Heart right ventricle (tissue), 16 donors: Measurements from ENCODE around the gene CPD. TPM values are rescaled to one million over a fixed set of nuclear protein-coding genes. Genes with fewer than 3 reads are reported as not detected.

Experiments
- ATAC-seq, 8 donors: fragments of 200-7000 bp; cut with Tn5 transposase; one replicate each; pipeline ENCODE4 v1.9.1; 2020; ENCODE audit warnings: mild to moderate bottlenecking in 8 of 8, moderate library complexity in 8 of 8, moderate number of reproducible peaks in 1 of 8
- DNase-seq, 2 donors: peaks; one replicate each; pipeline ENCODE4 v3.0.0-alpha.2; 2020
- H3K27ac ChIP-seq, 10 donors: fragments of 200-600 bp; sonication (generic) in 2 of 10; one replicate each; pipeline versions ENCODE4 v1.5.0 to v1.8.0; 2020 to 2022; ENCODE audit warnings: mild to moderate bottlenecking in 3 of 10
- H3K27me3 ChIP-seq, 7 donors: fragments of 200-600 bp; one replicate each; pipeline ENCODE4 v1.8.0; 2021 to 2022; ENCODE audit warnings: mild to moderate bottlenecking in 2 of 7
- H3K36me3 ChIP-seq, 9 donors: fragments of 200-600 bp; sonication (generic) in 1 of 9; one replicate each; pipeline versions ENCODE4 v1.5.0 to v1.8.0; 2020 to 2022; ENCODE audit warnings: mild to moderate bottlenecking in 2 of 9
- H3K4me1 ChIP-seq, 9 donors: fragments of 200-600 bp; sonication (generic) in 1 of 9; one replicate each; pipeline versions ENCODE4 v1.5.0 to v1.8.0; 2020 to 2022; ENCODE audit warnings: mild to moderate bottlenecking in 4 of 9
- H3K4me3 ChIP-seq, 10 donors: fragments of 200-600 bp; sonication (generic) in 2 of 10; one replicate each; pipeline versions ENCODE4 v1.5.0 to v1.8.0; 2020 to 2022; ENCODE audit warnings: mild to moderate bottlenecking in 7 of 10, moderate library complexity in 2 of 10
- H3K9me3 ChIP-seq, 11 donors: fragments of 200-600 bp in 10 of 11; sonication (generic) in 2 of 11; one replicate each; pipeline versions ENCODE4 v1.5.0 to v1.8.0; 2013 to 2022; ENCODE audit warnings: mild to moderate bottlenecking in 2 of 11, control low read depth in 1 of 11, moderate library complexity in 1 of 11
- CTCF ChIP-seq, 9 donors: fragments of 200-600 bp; sonication (generic) in 2 of 9; IDR thresholded peaks; one replicate each; pipeline versions ENCODE4 v1.5.0 to v1.8.0; 2021 to 2022; ENCODE audit warnings: antibody characterized with exemption in 9 of 9, mild to moderate bottlenecking in 5 of 9, moderate library complexity in 1 of 9
- whole genome bisulfite sequencing, 2 donors: extraction: QIAGEN DNeasy Blood & Tissue Kit; methylation state at CpG; one replicate each; pipeline ENCODE4 v1.1.7; 2013; ENCODE audit warnings: inconsistent platforms in 1 of 2; 5-methylcytosine and 5-hydroxymethylcytosine counted together
- intact Hi-C, 10 donors: fragments of 100-400 bp; cut with DNase I; formaldehyde crosslinking; loops; one replicate each; pipeline versions ENCODE4 v1.11.1 to v1.14.2; 2022
- polyA plus RNA-seq, 2 donors: library from polyadenylated mRNA; stranded (reverse); fragments of 200-250 nt; gene quantifications; one replicate each; pipeline ENCODE4 v1.2.3, GENCODE V29; 2013
- total RNA-seq, 10 donors: library from RNA; stranded (reverse); fragmentation: NEBNext Ultra II Directional in 3 of 10; extraction: Animal tissue kit (Norgen Biotek cat#: 25700) in 3 of 10; gene quantifications; one replicate each; pipeline versions ENCODE4 v1.2.1 to v1.2.4, GENCODE V29; 2021 to 2023
- donor health status: Arrhythmogenic right ventricular cardiomyopathy.
- donor health status: ischemic (EF 13 %, LVEDD 7.1; RV severe dilation, severe dysfunction).
- donor health status: healthy with polysubstance abuse.
- donor health status: DM: no; HTN: yes; CAD: no.
- donor health status: DM: no; HTN: no; CAD: no.
- donor health status: ischemic (EF 25% LVEDD 6.9; RV normal size, moderate dysfunction).
- donor health status: ischemic (EF 25% LVEDD 5.7; RV mildly dilated, moderate dysfunction).
- donor health status: healthy.
- donor health status: DM: yes; HTN: yes; CAD: no.
- donor health status: Ischemic cardiomyopathy.
- donor health status: ischemic (EF 35%, LVEDD 5.7; RV mildly dilated, moderate dysfunction).
- donor health status: nonischemic (EF 11% LVEDD 7.7; RV severe dilation, severe dysfunction).
- donor health status: DM: yes; HTN: yes; CAD: no.
- donor health status: PGD.
- donor health status: ischemic (EF 29% LVEDD 5.4; RV normal size, mild dysfunction).
- donor health status: nonischemic (EF 23%, LVEDD 6.1; RV moderate dilation, normal function).

CPD gene
- total and polyA plus RNA-seq, 12 donors: 4.2 to 44.0 (median 22.6) TPM

- Histone ChIP-seq H3K4me1 (no peaks in the 10 kb centered on the region), H3K9me3 (no peaks in the 10 kb centered on the region), H3K27me3 (no peaks in the 10 kb centered on the region), H3K27ac (no peak overlapping the region), H3K36me3 (peaks cover 0 to 72% (median 20%) of the 10 kb centered on the region in 9 donors), H3K4me3 (no peak overlapping the region)
- ATAC-seq (no peak), DNase-seq (no peak)
- no peak for TF ChIP-seq CTCF (IDR thresholded peaks at IDR 0.05)
- intact Hi-C loops: no loop called here
Observed at GRCh38 chr17:30422171-30422570, 43.4 kb downstream of the CPD start.

GRCh38 chr17:30424471-30424870, 45.7 kb downstream of the CPD start:
- peaks cover 0 to 91% (median 20%) of the 10 kb centered on the region in 9 donors for H3K36me3 ChIP-seq
- no peak overlapping the region for H3K4me3 ChIP-seq
- peaks cover 0 to 11% (median 0%) of the 10 kb centered on the region in 9 donors for H3K4me1 ChIP-seq
- 98 to 99% methylated on average over 2 of the region's 2 CpGs for whole genome bisulfite sequencing, 2 donors
- ATAC-seq (no peak), DNase-seq (no peak)
- no peaks in the 10 kb centered on the region for H3K27me3 ChIP-seq
- no peak for TF ChIP-seq CTCF (IDR thresholded peaks at IDR 0.05)
- H3K9me3 ChIP-seq: no peaks in the 10 kb centered on the region
- no peak overlapping the region for H3K27ac ChIP-seq
- intact Hi-C loops: no loop called here

- no peaks in the 10 kb centered on the region for H3K9me3 ChIP-seq
- DNase-seq (no peak), ATAC-seq (no peak)
- peaks cover 0 to 14% (median 0%) of the 10 kb centered on the region in 9 donors for H3K4me1 ChIP-seq
- H3K27ac ChIP-seq: no peak overlapping the region
- intact Hi-C loops: no loop called here
- no peak for TF ChIP-seq CTCF (IDR thresholded peaks at IDR 0.05)
- no peak overlapping the region for H3K4me3 ChIP-seq
- H3K36me3 ChIP-seq: peaks cover 0 to 88% (median 18%) of the 10 kb centered on the region in 9 donors
- WGBS, 2 donors: 98% methylated on average over 2 of the region's 2 CpGs
- H3K27me3 ChIP-seq: no peaks in the 10 kb centered on the region
Observed at GRCh38 chr17:30426292-30426691, 47.6 kb downstream of the CPD start.

GRCh38 chr17:30427611-30428010, 48.9 kb downstream of the CPD start:
- H3K27ac ChIP-seq: no peak overlapping the region
- intact Hi-C loops: no loop called here

More at GRCh38 chr17:30427611-30428010, 48.9 kb downstream of the CPD start:
- no peak for DNase-seq
- H3K36me3 ChIP-seq: peaks cover 0 to 87% (median 19%) of the 10 kb centered on the region in 9 donors
- H3K9me3 ChIP-seq: no peaks in the 10 kb centered on the region
- H3K4me1 ChIP-seq: peaks cover 0 to 14% (median 0%) of the 10 kb centered on the region in 9 donors
- H3K4me3 ChIP-seq: no peak overlapping the region
- ATAC-seq: no peak
- no peaks in the 10 kb centered on the region for H3K27me3 ChIP-seq
- WGBS, 2 donors: 93 to 100% methylated on average over 1 of the region's 1 CpG
- TF ChIP-seq CTCF (IDR thresholded peaks at IDR 0.05): no peak
